ENCODE data around the gene TERB1.

TERB1 gene

GRCh38 chr16:66801320-66802105 is at the start of gene TERB1:
TERB1 (minus strand) TSS chr16:66801584; CDS start chr16:66796798, 4,786 bp downstream.
- DNase-seq, result no peak

GRCh38 chr16:66850115-66850815 is 48.9 kb upstream of the TERB1 start:
- DNase-seq, result no peak

- no peak for DNase-seq
Observed at GRCh38 chr16:66849549-66849948, 48.2 kb upstream of the TERB1 start.

- DNase-seq, result no peak
Observed at GRCh38 chr16:66849021-66849420, 47.6 kb upstream of the TERB1 start.

- no peak for DNase-seq
Observed at GRCh38 chr16:66848172-66848571, 46.8 kb upstream of the TERB1 start.

- DNase-seq, result no peak
Observed at GRCh38 chr16:66847533-66848067, 46.2 kb upstream of the TERB1 start.

GRCh38 chr16:66846831-66847230 is 45.4 kb upstream of the TERB1 start:
- DNase-seq, result no peak

- no peak for DNase-seq
Observed at GRCh38 chr16:66846266-66846665, 44.9 kb upstream of the TERB1 start.

- DNase-seq, result no peak
Observed at GRCh38 chr16:66845791-66846221, 44.4 kb upstream of the TERB1 start.

- no peak for DNase-seq
Observed at GRCh38 chr16:66845080-66845410, 43.7 kb upstream of the TERB1 start.

GRCh38 chr16:66844342-66845079 is 43.1 kb upstream of the TERB1 start, which contains the start of gene CA7:
CA7 (plus strand) TSS chr16:66844414; CDS start chr16:66844488, 74 bp downstream.
- DNase-seq, result no peak

GRCh38 chr16:66844009-66844341 is 42.6 kb upstream of the TERB1 start:
- no peak for DNase-seq

- no peak for DNase-seq
Observed at GRCh38 chr16:66843191-66843590, 41.8 kb upstream of the TERB1 start.

GRCh38 chr16:66842765-66843164 is 41.4 kb upstream of the TERB1 start:
- DNase-seq, result peak; percentile 35

GRCh38 chr16:66841366-66841765 is 40.0 kb upstream of the TERB1 start:
- DNase-seq, result no peak

- no peak for DNase-seq
Observed at GRCh38 chr16:66840883-66841282, 39.5 kb upstream of the TERB1 start.

- no peak for DNase-seq
Observed at GRCh38 chr16:66834746-66835145, 33.4 kb upstream of the TERB1 start.

GRCh38 chr16:66832661-66833305 is 31.4 kb upstream of the TERB1 start:
- no peak for DNase-seq

GRCh38 chr16:66832190-66832589 is 30.8 kb upstream of the TERB1 start:
- no peak for DNase-seq

- peak; percentile 95 for DNase-seq
Observed at GRCh38 chr16:66830422-66831404, 29.3 kb upstream of the TERB1 start, which contains the start of gene NAE1. NAE1 (minus strand) TSS chr16:66830976; CDS start chr16:66830899, 77 bp downstream.

GRCh38 chr16:66824006-66824405 is 22.6 kb upstream of the TERB1 start:
- DNase-seq, result no peak

GRCh38 chr16:66814734-66815133 is 13.3 kb upstream of the TERB1 start:
- no peak for DNase-seq
